GM23338 (cell line): ENCODE data around the gene ZFC3H1. TPM values are rescaled to one million over a fixed set of nuclear protein-coding genes. Genes with fewer than 3 reads are reported as not detected.

ENCODE experiments used
- ATAC-seq: fragments of 200-7000 bp; cut with Tn5 transposase; 3 replicates; pipeline ENCODE4 v1.9.1; 2020
- DNase-seq: peaks from one replicate; pipeline ENCODE4 v3.0.0-alpha.2; 2015; ENCODE audit warnings: low spot score
- H2AFZ ChIP-seq: fragments of 200-600 bp; sonication (generic); 2 replicates; pipeline ENCODE4 v1.8.0; 2016; ENCODE audit warnings: antibody characterized with exemption, mild to moderate bottlenecking, moderate library complexity
- H3F3A ChIP-seq: fragments of 200-600 bp; sonication (generic); replicated peaks from 2 replicates; pipeline ENCODE4 v1.8.0; 2017; ENCODE audit warnings: antibody characterized with exemption, mixed run types, low read depth
- H3K27ac ChIP-seq: fragments of 200-600 bp; sonication (generic); 2 replicates; pipeline ENCODE4 v1.6.1; 2016; ENCODE audit warnings: low read depth
- H3K27me3 ChIP-seq: fragments of 200-600 bp; sonication (generic); 2 replicates; pipeline ENCODE4 v1.8.0; 2016; ENCODE audit warnings: mild to moderate bottlenecking, mixed run types, moderate library complexity; ENCODE audit not compliant: insufficient read depth
- H3K36me3 ChIP-seq: fragments of 200-600 bp; sonication (generic); 2 replicates; pipeline ENCODE4 v1.8.0; 2016; ENCODE audit warnings: mild to moderate bottlenecking; ENCODE audit not compliant: insufficient read depth
- H3K4me1 ChIP-seq: fragments of 200-600 bp; sonication (generic); 2 replicates; pipeline ENCODE4 v1.8.0; 2016; ENCODE audit warnings: mild to moderate bottlenecking, moderate library complexity; ENCODE audit not compliant: insufficient read depth
- H3K4me2 ChIP-seq: fragments of 200-600 bp; sonication (generic); 2 replicates; pipeline ENCODE4 v1.7.1; 2017; ENCODE audit warnings: mixed run types
- H3K4me3 ChIP-seq: fragments of 200-600 bp; sonication (generic); 2 replicates; pipeline ENCODE4 v1.6.1; 2016; ENCODE audit warnings: mixed run types
- H3K79me2 ChIP-seq: fragments of 200-600 bp; sonication (generic); replicated peaks from 2 replicates; pipeline ENCODE4 v1.8.0; 2017; ENCODE audit warnings: mild to moderate bottlenecking; ENCODE audit not compliant: insufficient read depth
- H3K9me2 ChIP-seq: fragments of 200-600 bp; sonication (generic); 2 replicates; pipeline ENCODE4 v1.8.0; 2017; ENCODE audit not compliant: insufficient read depth
- H4K20me1 ChIP-seq: fragments of 200-600 bp; sonication (generic); replicated peaks from 2 replicates; pipeline ENCODE4 v1.8.0; 2017; ENCODE audit warnings: mild to moderate bottlenecking; ENCODE audit not compliant: insufficient read depth
- H3K27ac Mint-ChIP-seq: 2 replicates; pipeline ENCODE4 v1.8.0; 2020; ENCODE audit warnings: inconsistent platforms, mild to moderate bottlenecking, moderate library complexity, mixed read lengths
- H3K27me3 Mint-ChIP-seq: 3 replicates; pipeline ENCODE4 v1.8.0; 2022; ENCODE audit warnings: low read depth, mild to moderate bottlenecking, moderate library complexity, mixed read lengths, inconsistent platforms; ENCODE audit not compliant: insufficient read depth, poor library complexity
- H3K36me3 Mint-ChIP-seq: 3 replicates; pipeline ENCODE4 v1.8.0; 2021; ENCODE audit warnings: low read depth, mild to moderate bottlenecking, inconsistent platforms, moderate library complexity, mixed read lengths
- H3K4me1 Mint-ChIP-seq: 3 replicates; pipeline ENCODE4 v1.8.0; 2020; ENCODE audit warnings: mild to moderate bottlenecking, inconsistent platforms, mixed read lengths
- H3K4me3 Mint-ChIP-seq: 3 replicates; pipeline ENCODE4 v1.8.0; 2021; ENCODE audit warnings: moderate library complexity, mild to moderate bottlenecking, inconsistent platforms, mixed read lengths
- H3K9me3 Mint-ChIP-seq: 3 replicates; pipeline ENCODE4 v1.8.0; 2020; ENCODE audit warnings: moderate library complexity, mild to moderate bottlenecking, inconsistent platforms, mixed read lengths
- CREB1 ChIP-seq: fragments of 250-450 bp; sonication (Bioruptor Pico); IDR thresholded peaks from 2 replicates; pipeline ENCODE4 v1.5.0; 2020; ENCODE audit warnings: low read depth, mild to moderate bottlenecking, moderate library complexity
- CTCF ChIP-seq, 2 experiments: fragments of 200-600 bp in 1 of 2; sonication (generic) in 1 of 2; conservative IDR thresholded peaks; 2 replicates each; pipeline versions ENCODE4 v1.5.1 to v1.6.1; 2016 to 2017; ENCODE audit warnings: antibody characterized with exemption in 2 of 2, low read depth in 2 of 2, mild to moderate bottlenecking in 2 of 2, moderate library complexity in 1 of 2
- ETS1 ChIP-seq: IDR thresholded peaks from 2 replicates; pipeline ENCODE4 v1.6.1; 2016; ENCODE audit warnings: antibody characterized with exemption
- EZH2 ChIP-seq: fragments of 200-600 bp; sonication (generic); IDR thresholded peaks from one replicate; pipeline ENCODE4 v1.8.0; 2017; ENCODE audit warnings: antibody characterized with exemption, mild to moderate bottlenecking, low read depth; ENCODE audit not compliant: unreplicated experiment
- EZH2phosphoT487 ChIP-seq: fragments of 200-600 bp; sonication (generic); IDR thresholded peaks from one replicate; pipeline ENCODE4 v1.8.1; 2018; ENCODE audit warnings: antibody characterized with exemption; ENCODE audit not compliant: unreplicated experiment
- JUNB ChIP-seq: IDR thresholded peaks from one replicate; pipeline ENCODE4 v1.6.1; 2016; ENCODE audit warnings: antibody characterized with exemption; ENCODE audit not compliant: unreplicated experiment
- NANOG ChIP-seq: IDR thresholded peaks from 2 replicates; pipeline ENCODE4 v1.6.1; 2016; ENCODE audit warnings: antibody characterized with exemption, borderline replicate concordance
- POLR2AphosphoS5 ChIP-seq: IDR thresholded peaks from 2 replicates; pipeline ENCODE4 v1.6.1; 2016; ENCODE audit warnings: antibody characterized with exemption, low read depth
- STAT1 ChIP-seq: IDR thresholded peaks from one replicate; pipeline ENCODE4 v1.6.1; 2016; ENCODE audit warnings: antibody characterized with exemption; ENCODE audit not compliant: unreplicated experiment
- ZNF114 ChIP-seq: fragments of 250-450 bp; sonication (Bioruptor Pico); IDR thresholded peaks from 2 replicates; pipeline ENCODE4 v1.5.0; 2020; ENCODE audit warnings: mild to moderate bottlenecking, moderate library complexity
- ZNF331 ChIP-seq: fragments of 250-450 bp; sonication (Bioruptor Pico); IDR thresholded peaks from 2 replicates; pipeline ENCODE4 v1.5.0; 2020; ENCODE audit warnings: low read depth, mild to moderate bottlenecking, moderate library complexity
- ZNF462 ChIP-seq: fragments of 250-450 bp; sonication (Bioruptor Pico); IDR thresholded peaks from 2 replicates; pipeline ENCODE4 v1.5.0; 2020; ENCODE audit warnings: mild to moderate bottlenecking, moderate library complexity
- polyA plus RNA-seq: library from polyadenylated mRNA; unstranded; fragments of >200 nt; fragmentation: Nextera tagmentation; extraction: Ambion mirVana; gene quantifications from 2 replicates; pipeline ENCODE4 v1.2.1, GENCODE V29; 2016
- total RNA-seq: library from RNA; depleted of rRNA; stranded (reverse); fragments of >200 nt; shearing (Covaris generic); gene quantifications from 2 replicates; pipeline ENCODE4 v1.2.3, GENCODE V29; 2014
- TF ChIP-seq, protein P1 (sequence below): IDR thresholded peaks from one replicate; pipeline ENCODE4 v1.6.1; 2018; ENCODE audit warnings: antibody characterized with exemption; ENCODE audit not compliant: unreplicated experiment

Gene ZFC3H1
- total and polyA plus RNA-seq, 2 experiments from 2014 or later = 30.3 to 46.2 TPM

DNA sequence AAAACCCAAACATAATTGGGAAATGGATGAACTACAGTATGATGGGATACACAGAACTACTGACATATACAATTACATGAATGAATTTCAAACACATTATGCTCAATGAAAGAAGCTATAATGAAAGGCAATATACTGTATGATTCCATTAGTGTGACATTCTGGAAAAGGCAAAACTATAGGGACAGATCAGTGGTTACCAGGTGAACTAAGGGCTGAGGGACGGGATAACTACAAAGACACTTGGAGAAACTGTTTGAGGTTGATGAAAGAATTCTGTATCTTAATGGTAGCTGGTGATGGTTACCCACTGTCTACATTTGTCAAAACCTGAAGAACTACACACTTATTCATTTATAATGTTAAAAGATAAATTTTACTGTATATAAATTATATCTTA, 7.7 kb downstream of the ZFC3H1 start:
- peaks cover 25% of the 10 kb centered on the region for H3K36me3 ChIP-seq
- no peak overlapping the region for H3K27ac ChIP-seq

More for the DNA sequence above, 7.7 kb downstream of the ZFC3H1 start:
- Histone ChIP-seq H4K20me1 (peaks cover 13% of the 10 kb centered on the region; the same call in 1 of the 2 replicates), H3K4me3 (no peak overlapping the region), H3K27me3 (no peaks in the 10 kb centered on the region), H3K9me2 (no peaks in the 10 kb centered on the region), H3K79me2 (peaks cover 98% of the 10 kb centered on the region), H2AFZ (no peak overlapping the region), H3K4me2 (no peak overlapping the region), H3F3A (no peaks in the 10 kb centered on the region), H3K4me1 (no peaks in the 10 kb centered on the region)
- TF ChIP-seq EZH2phosphoT487 = no peak
- no peak for TF ChIP-seq EZH2
- no peak for TF ChIP-seq ZNF114 (CRISPR knock-in tag)
- TF ChIP-seq POLR2AphosphoS5 = no peak
- TF ChIP-seq ZNF462 (CRISPR knock-in tag) = no peak
- TF ChIP-seq, protein P1, sequence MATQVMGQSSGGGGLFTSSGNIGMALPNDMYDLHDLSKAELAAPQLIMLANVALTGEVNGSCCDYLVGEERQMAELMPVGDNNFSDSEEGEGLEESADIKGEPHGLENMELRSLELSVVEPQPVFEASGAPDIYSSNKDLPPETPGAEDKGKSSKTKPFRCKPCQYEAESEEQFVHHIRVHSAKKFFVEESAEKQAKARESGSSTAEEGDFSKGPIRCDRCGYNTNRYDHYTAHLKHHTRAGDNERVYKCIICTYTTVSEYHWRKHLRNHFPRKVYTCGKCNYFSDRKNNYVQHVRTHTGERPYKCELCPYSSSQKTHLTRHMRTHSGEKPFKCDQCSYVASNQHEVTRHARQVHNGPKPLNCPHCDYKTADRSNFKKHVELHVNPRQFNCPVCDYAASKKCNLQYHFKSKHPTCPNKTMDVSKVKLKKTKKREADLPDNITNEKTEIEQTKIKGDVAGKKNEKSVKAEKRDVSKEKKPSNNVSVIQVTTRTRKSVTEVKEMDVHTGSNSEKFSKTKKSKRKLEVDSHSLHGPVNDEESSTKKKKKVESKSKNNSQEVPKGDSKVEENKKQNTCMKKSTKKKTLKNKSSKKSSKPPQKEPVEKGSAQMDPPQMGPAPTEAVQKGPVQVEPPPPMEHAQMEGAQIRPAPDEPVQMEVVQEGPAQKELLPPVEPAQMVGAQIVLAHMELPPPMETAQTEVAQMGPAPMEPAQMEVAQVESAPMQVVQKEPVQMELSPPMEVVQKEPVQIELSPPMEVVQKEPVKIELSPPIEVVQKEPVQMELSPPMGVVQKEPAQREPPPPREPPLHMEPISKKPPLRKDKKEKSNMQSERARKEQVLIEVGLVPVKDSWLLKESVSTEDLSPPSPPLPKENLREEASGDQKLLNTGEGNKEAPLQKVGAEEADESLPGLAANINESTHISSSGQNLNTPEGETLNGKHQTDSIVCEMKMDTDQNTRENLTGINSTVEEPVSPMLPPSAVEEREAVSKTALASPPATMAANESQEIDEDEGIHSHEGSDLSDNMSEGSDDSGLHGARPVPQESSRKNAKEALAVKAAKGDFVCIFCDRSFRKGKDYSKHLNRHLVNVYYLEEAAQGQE = no peak
- TF ChIP-seq NANOG = no peak
- TF ChIP-seq STAT1 = no peak
- TF ChIP-seq CTCF (conservative IDR thresholded peaks at IDR 0.05; ENCODE audit: low read depth in 2 of 2) = no peak
- TF ChIP-seq JUNB = no peak
- TF ChIP-seq ZNF331 = no peak
- no peak for TF ChIP-seq ETS1
- no peak for TF ChIP-seq CREB1 (CRISPR knock-in tag)
- Mint-ChIP-seq H3K9me3 (no peaks in the 10 kb centered on the region), H3K4me1 (no peaks in the 10 kb centered on the region), H3K27ac (no peak overlapping the region), H3K36me3 (peaks cover 30% of the 10 kb centered on the region), H3K27me3 (no peaks in the 10 kb centered on the region), H3K4me3 (no peak overlapping the region)
- ATAC-seq (no peak), DNase-seq (no peak)
